Stimulated activated CD8-positive, alpha-beta memory T cell treated with anti-CD3 and anti-CD28 coated beads, Interleukin-7, amount 100 ng/mL, for 4 hours (primary cell): Measurements from ENCODE around the gene CTSC.
A peak's percentile ranks its signal among the peaks of the same experiment; 100 is the strongest.

Experiments used
- DNase-seq, 2 donors: peaks; one replicate each; pipeline ENCODE4 v3.0.0-alpha.2; 2020; ENCODE audit warnings: low read depth in 2 of 2

Gene CTSC

DNA sequence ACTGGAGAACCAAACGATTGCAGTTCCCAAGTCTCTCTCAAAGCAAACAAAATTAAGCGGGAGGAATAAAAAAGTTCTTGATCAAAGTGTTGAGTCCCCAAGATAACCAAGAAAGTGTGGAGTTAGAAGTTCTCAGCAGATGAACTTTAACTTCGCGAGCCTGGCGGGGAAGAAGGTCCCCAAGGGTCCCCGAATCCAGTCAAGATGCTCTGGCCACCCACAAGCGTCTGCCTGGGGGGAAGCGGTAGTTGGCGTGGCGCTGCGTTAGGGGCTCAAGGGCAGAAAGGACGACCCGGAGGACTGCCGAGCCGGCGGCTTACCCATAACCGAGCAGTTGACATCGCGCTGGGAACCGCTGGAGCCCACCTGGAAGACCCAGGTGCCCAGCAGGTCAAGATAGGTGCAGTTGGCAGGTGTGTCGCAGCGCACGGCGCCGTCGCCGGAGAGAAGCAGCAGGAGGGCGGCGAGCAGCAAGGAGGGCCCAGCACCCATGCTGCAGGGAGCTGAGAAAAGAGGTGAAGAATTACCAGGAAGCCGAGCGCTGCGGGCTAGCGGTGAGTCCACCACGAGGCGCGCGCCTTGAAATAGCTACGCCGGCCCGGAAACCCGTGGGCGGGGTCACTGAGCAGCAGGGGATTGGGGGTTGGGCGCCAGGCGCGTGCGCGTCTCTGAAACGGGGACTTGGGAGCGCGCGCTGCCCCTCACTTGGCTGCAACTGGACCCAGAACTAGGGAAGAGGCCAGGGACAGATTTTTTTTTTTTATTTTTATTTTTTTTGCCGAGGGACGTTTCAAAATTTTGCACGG is at the start of gene CTSC:
TSS of gene CTSC (minus strand) at position 556 of the 806 bp plus-strand sequence. CDS start at position 492, 64 bp downstream.
- DNase-seq, result peak; percentile 81 to 93

DNA sequence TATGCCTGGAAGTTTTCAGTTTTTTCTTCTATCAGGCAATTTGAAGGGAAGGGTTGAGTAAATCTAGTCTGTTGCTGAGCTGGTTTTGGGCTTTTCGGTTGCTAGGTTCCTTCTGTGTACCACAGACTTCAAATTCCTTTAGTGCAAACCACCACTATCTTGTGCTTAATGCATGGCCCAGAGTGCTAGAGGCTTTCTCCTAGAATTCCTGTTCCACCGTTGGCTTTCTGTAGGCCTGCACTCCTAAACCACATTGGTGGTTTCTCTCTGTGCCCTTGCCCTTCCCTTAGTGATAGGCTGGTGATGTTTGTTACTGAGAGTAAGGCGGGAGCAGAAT is 47.1 kb upstream of the CTSC start:
- no peak for DNase-seq

DNA sequence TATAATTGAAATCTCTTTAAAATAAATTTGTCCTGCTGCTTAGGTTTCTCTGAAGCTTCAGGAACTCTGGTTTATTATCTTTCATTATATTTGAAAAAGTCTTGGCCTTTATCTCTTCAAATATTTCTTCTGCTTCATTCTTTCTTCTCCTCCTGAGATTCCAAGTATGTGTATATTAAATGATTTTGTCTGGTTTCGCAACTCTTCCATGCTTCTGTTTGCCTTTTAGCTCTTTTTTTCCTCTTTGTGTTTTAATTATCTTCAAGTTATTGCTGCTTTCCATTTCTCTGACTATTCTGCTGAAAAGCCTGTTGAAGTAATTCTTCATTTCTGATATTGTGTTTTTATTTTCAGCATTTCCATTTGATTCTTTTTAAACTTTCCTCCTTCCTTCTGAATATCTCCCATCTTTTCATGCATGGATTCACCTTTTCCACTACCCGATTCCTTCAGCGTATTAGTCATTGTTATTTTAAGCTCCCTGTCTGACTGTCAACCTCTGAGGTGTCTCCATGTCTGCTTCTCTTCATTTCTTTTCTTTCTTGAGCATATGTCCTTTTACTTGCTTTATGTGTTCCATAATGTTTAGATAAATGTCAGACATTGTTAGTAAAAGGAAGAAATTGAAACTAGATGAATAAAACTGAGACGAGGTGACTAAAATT is 46.6 kb upstream of the CTSC start:
- DNase-seq, result no peak

GRCh38 chr11:88383447-88383846 is 45.9 kb upstream of the CTSC start:
- no peak for DNase-seq

DNA sequence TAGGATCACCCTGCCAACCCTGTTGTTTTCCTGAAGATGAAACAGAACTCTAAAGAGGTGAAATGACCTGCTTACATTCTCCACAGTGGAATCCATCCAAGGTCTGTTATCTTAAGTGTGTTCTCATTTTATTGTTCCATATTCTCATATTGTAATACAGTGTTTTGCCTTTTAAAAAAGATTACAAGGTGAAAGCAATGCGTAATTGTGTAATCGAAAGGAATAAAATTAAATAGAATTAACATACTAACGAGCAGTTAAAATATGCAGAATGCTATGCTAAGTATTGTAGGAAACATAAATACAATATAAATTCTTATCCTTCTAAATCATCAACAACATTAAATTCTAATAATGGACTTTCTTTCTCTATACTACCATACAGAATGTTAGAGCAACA is 41.6 kb upstream of the CTSC start:
- no peak for DNase-seq

DNA sequence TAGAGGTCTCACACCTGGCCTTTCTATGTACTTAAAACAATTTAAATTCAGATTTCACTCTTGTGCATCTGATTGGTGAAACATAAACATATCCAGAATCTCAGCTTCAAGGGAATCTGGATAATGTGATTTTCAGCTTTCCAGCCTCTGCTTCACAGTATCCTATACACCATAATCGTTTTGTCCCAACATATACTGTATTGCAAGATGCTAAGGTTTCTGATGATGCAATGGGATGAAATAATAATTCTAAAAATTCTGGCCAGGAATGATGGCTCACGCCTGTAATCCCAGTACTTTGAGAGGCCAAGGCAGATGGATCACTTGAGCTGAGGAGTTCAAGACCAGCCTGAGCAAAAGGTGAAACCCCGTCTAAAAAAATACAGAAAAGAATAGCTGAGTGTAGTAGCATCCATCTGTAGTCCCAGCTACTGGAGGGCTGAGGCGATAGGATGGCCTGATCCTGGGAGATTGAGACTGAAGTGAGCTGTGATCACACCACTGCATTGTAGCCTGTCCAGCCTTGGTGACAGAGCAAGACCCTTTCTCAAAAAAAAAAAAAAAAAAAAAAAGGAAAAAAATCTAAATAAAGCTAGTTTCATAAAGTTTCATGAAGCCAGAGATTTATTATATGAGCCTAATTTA is 41.0 kb upstream of the CTSC start:
- DNase-seq, result no peak

DNA sequence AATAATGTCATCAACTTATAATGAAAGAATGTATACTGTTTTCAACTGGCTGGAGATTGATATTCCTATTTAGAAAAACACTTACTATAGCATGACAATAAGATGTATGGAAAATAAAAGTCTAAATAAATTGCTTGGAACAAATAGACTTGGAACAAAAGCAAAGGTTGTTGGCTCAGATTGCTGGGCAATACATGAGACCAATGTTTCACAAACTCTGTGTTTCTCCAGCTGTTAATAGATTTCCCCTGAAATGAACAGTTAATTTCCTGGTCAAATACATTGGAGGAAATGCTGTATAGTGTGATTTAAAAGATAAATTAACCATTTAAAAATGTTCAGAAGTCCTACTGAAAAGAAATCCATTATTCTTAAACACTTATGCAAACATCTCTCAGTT is 40.1 kb upstream of the CTSC start:
- no peak for DNase-seq

- DNase-seq, result no peak
These were observed 39.6 kb upstream of the CTSC start for GRCh38 chr11:88377144-88377543.

DNA sequence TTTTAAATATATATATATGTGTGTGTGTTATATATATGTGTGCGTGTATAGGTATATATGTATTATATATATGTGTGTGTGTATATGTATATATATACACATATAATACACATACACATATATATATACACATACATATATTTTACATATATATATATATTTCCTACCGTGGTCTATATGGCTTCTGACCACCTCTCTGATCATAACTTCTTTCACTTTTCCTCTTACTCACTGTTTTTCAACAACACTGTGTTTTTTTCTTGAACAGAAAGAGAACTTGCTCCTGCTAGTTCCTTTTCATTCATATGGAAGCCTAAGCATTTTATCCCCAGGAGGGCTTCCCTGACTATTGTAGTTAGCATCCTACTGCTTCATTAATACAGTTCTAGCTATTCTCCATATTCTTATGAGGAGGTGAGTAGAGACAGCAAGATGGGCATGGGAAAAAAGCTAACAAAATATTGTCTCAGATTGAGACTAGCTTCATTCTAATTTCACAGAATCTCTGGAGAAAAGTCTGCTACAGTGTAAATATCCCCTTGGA is 38.5 kb upstream of the CTSC start:
- no peak for DNase-seq

GRCh38 chr11:88370782-88371181 is 33.2 kb upstream of the CTSC start:
- no peak for DNase-seq

- DNase-seq, result no peak
These were observed 29.8 kb upstream of the CTSC start for GRCh38 chr11:88367310-88367709.

DNA sequence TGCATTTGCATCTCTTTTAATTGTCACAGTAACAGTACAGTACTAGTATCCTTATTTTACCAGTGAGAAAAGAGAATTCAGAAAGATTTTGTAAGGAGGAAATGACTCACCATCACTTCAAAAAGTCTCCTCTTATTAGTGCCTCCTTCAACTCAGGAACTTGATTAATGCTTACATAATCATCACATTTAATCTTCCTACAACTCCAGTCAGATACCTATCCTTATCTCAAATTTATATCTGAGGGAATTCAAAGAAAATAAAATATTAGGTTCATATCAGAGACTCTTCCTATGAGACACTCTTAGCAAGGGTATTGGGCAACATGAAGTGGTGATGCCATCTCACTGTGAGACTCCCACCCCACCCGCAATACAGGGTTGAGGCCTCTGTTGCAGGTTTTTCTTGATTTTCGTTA is 26.1 kb upstream of the CTSC start:
- DNase-seq, result no peak

- DNase-seq, result no peak
These were observed 25.5 kb upstream of the CTSC start for GRCh38 chr11:88363004-88363403.

DNA sequence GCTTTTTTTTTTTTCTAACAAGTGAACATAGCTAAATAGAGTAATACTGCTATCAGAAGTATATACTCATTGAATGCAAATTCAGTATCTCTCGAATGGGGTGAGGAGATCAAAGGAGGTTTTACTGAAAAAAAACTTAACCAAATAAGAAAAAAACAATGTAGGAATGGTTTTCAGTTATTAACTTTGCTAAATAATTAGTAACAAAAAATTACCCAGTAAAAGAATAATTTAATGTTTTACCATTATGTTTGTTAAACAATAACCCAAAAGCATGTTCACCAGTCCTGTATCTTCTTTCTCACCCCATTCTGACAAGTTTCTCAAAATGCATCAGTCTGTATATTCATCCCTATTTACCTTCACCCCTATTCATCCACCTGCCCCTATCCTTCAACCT is 22.6 kb upstream of the CTSC start:
- DNase-seq, result no peak

DNA sequence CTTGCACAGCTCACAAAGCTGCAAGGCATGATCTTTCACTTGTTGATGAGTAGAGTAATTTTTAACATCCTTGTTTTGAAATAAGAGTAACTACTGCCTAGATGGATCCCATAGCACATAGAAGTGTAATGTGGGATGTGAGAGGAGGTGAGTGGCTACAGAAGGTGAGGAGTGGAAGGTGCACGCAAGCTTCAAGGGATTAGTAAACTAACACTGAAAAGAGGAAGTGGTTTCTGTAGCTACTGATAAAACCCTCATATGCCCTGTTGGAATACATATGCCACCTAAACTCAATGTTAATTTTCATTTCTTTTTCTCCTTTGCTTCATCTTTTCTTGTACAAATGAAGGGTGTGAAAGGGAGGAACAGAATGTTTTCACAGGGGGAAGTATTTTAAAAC is 22.0 kb upstream of the CTSC start:
- DNase-seq, result no peak

DNA sequence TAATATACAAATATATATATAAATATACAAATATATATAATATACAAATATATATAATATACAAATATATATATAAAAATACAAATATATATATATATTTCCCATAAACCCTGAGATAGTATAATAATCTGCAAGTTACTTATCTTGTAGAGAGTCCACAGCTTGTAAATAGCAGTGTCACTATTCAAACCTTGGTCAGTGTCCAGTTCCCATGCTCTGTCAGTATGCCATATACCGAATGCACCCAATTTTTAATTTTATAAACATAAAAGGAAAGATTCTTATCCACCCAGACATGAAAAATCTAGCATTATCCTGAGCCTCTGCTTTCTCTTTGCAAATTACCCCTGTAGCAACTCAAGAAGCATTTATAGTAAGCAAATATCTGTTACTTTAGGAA is 21.6 kb upstream of the CTSC start:
- no peak for DNase-seq

DNA sequence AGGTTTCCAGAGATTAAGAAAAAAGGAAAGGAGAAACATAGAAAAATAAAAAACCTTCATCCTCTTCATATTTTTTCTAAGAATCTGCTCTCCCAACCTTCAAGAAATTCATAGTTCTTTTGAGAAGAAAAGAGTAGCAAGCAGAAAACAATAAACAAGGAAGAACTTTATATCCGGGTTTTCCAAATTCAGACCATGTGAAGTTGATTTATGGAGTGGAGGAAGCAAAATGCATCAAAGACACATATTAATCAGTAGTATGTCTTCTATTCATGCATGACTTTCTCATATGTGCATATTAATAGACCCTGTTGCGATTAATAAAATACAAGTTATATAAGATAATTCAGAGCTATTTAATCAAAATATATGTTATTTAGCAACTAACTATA is 20.5 kb upstream of the CTSC start:
- no peak for DNase-seq

- DNase-seq, result no peak
These were observed 19.9 kb upstream of the CTSC start for GRCh38 chr11:88357323-88358039.

GRCh38 chr11:88355887-88356286 is 18.4 kb upstream of the CTSC start:
- DNase-seq, result no peak

- no peak for DNase-seq
These were observed 17.4 kb upstream of the CTSC start for GRCh38 chr11:88354912-88355311.

- DNase-seq, result no peak
These were observed 16.4 kb upstream of the CTSC start for GRCh38 chr11:88353835-88354496.

DNA sequence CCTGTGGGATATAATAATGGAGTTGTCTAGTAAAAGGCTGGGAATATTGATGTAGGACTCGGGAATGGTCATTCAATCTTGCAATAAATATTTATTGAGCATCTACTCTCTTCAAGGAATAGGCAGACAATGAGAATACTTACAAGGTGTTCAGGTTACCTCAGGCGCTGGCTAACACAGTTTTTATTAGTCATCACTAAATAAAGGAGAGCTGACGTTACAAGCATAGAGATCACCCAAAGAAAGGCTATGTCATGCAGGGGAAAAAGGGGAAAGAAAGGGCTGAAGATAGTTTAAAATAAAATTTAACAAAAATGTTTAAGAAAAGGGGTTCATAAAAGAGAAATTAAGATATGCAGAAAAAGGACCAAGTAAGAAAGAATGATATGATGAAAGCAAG is 15.8 kb upstream of the CTSC start:
- DNase-seq, result no peak
